Keratinocyte (primary cell): ENCODE measurements around the gene ZIC2. TPM values are rescaled to one million over a fixed set of nuclear protein-coding genes. Genes with fewer than 3 reads are reported as not detected.

Source experiments
- DNase-seq: peaks from one replicate; pipeline ENCODE4 v3.0.0-alpha.2; 2011; ENCODE audit warnings: low read depth, missing footprints, low spot score
- FAIRE-seq: peaks from 2 replicates; lab custom pipeline; 2011; peaks lifted over from hg19 to GRCh38; lab: Jason Lieb, UNC
- H2AFZ ChIP-seq: 2 replicates; pipeline ENCODE4 v1.6.0; 2012; ENCODE audit warnings: low read length, control low read depth, inconsistent platforms; ENCODE audit not compliant: control insufficient read depth
- H3K27ac ChIP-seq: 2 replicates; pipeline ENCODE4 v1.5.1; 2011; ENCODE audit warnings: low read length; ENCODE audit not compliant: control insufficient read depth, insufficient read depth
- H3K27me3 ChIP-seq: 3 replicates; pipeline ENCODE4 v1.6.0; 2011; ENCODE audit warnings: low read length; ENCODE audit not compliant: control insufficient read depth, insufficient read depth; ENCODE audit errors: extremely low read depth
- H3K36me3 ChIP-seq, 2 experiments: 2 replicates in 1 of 2; 3 replicates in 1 of 2; pipeline ENCODE4 v1.5.1; 2011; ENCODE audit warnings: low read length in 2 of 2, mild to moderate bottlenecking in 1 of 2; ENCODE audit not compliant: control insufficient read depth in 2 of 2, insufficient read depth in 2 of 2; ENCODE audit errors: extremely low read depth in 1 of 2
- H3K4me1 ChIP-seq: 3 replicates; pipeline ENCODE4 v1.5.1; 2011; ENCODE audit warnings: low read length; ENCODE audit not compliant: control insufficient read depth, insufficient read depth; ENCODE audit errors: extremely low read depth
- H3K4me2 ChIP-seq: 3 replicates; pipeline ENCODE4 v1.6.0; 2011; ENCODE audit warnings: low read depth, low read length; ENCODE audit not compliant: control insufficient read depth, insufficient read depth; ENCODE audit errors: extremely low read depth
- H3K4me3 ChIP-seq, 3 experiments: fragments of 200-600 bp in 1 of 3; sonication (generic) in 1 of 3; 2 replicates in 2 of 3; 3 replicates in 1 of 3; pipeline ENCODE4 v1.5.1; 2011 to 2016; ENCODE audit warnings: low read length in 3 of 3, mild to moderate bottlenecking in 3 of 3, control low read depth in 2 of 3, inconsistent platforms in 1 of 3, low read depth in 1 of 3, mixed read lengths in 1 of 3, mixed run types in 1 of 3, moderate library complexity in 1 of 3; ENCODE audit not compliant: control insufficient read depth in 2 of 3, insufficient read depth in 2 of 3; ENCODE audit errors: extremely low read depth in 1 of 3
- H3K79me2 ChIP-seq: 2 replicates; pipeline ENCODE4 v1.6.0; 2012; ENCODE audit warnings: low read length; ENCODE audit not compliant: control insufficient read depth, insufficient read depth
- H3K9ac ChIP-seq: 3 replicates; pipeline ENCODE4 v1.6.0; 2011; ENCODE audit warnings: low read length; ENCODE audit not compliant: control insufficient read depth, insufficient read depth; ENCODE audit errors: extremely low read depth
- H3K9me1 ChIP-seq: 3 replicates; pipeline ENCODE4 v1.6.0; 2011; ENCODE audit warnings: low read length; ENCODE audit not compliant: control insufficient read depth, insufficient read depth; ENCODE audit errors: extremely low read depth
- H3K9me3 ChIP-seq: 2 replicates; pipeline ENCODE4 v1.5.1; 2012; ENCODE audit warnings: low read depth, low read length; ENCODE audit not compliant: control insufficient read depth
- H4K20me1 ChIP-seq: 3 replicates; pipeline ENCODE4 v1.6.0; 2011; ENCODE audit warnings: low read length; ENCODE audit not compliant: control insufficient read depth, insufficient read depth; ENCODE audit errors: extremely low read depth
- EZH2 ChIP-seq: IDR thresholded peaks from one replicate; pipeline ENCODE4 v1.6.1; 2012; ENCODE audit warnings: inconsistent platforms, mild to moderate bottlenecking, low read length, moderate library complexity
- dilution Hi-C: fragments of 300-500 bp; cut with MboI; formaldehyde crosslinking; loops from one replicate; pipeline ENCODE4 v1.7.0; 2020; ENCODE audit warnings: low sequenced_read_pairs; ENCODE audit not compliant: extremely low pct_ligation_motif_present
- polyA plus RNA-seq, 5 experiments: library from polyadenylated mRNA; depleted of rRNA in 3 of 5; stranded (reverse) in 3 of 5; stranded (forward) in 1 of 5; unstranded in 1 of 5; fragments of >200 nt; gene quantifications; 1 replicate in 1 of 5; 2 replicates in 3 of 5; 3 replicates in 1 of 5; pipeline versions ENCODE4 v1.2.1 to v1.2.3, GENCODE V29; 2011 to 2012; ENCODE audit warnings: missing spikeins in 2 of 5, low read depth in 1 of 5, low replicate concordance in 1 of 5
- TF ChIP-seq, protein P1 (sequence below), 3 experiments: IDR thresholded peaks in 1 of 3; conservative IDR thresholded peaks in 1 of 3; optimal IDR thresholded peaks in 1 of 3; 2 replicates in 2 of 3; 3 replicates in 1 of 3; pipeline versions ENCODE3 to v1.5.1; 2011; ENCODE audit warnings: low read length in 3 of 3, mild to moderate bottlenecking in 3 of 3, moderate library complexity in 2 of 3, control low read depth in 1 of 3, inconsistent platforms in 1 of 3; ENCODE audit not compliant: insufficient read depth in 2 of 3; ENCODE audit errors: extremely low read depth in 1 of 3

ZIC2 gene
- polyA plus RNA-seq, 1 donor (not counting 4 experiments of a cell fraction or from before 2014, with no cell fraction given), result not detected

DNA sequence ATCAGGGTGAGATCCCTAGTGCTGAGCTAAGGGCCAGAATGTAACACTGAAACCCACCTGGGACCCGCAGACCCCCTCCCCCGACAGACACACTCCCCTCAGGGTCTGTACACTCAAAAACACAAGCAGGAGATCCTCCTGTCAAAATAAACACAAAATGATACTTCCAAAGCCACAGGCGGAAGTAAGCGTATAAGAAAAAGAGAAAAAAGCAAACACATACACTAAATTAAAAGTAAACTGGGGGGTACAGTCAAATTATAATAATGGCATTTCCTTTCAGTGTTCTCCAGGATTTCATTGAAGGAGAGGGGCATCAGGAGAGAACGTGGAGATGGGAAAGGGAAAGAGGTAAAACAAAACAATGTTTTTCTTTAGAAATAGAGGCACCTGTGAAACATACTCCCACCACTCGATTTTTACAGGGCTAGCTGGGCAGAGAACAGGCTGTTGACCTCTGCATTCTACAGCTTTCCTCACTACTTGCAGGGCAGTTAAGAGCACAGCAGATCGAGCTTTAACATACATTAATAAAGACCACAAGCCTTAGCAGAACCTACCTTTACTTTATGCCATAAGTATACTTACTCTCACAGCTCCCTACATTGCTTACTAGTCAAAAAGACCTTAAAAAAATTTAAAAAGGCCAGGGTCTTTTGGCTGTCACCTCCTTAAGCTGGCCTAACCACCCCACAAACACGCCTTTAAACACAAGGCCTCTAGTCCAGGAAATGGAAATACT lies 15.3 kb upstream of the ZIC2 start:
- Histone ChIP-seq H3K9ac (no peak overlapping the region), H3K4me1 (peaks cover 2% of the 10 kb centered on the region), H3K36me3 (no peaks in the 10 kb centered on the region), H3K79me2 (no peaks in the 10 kb centered on the region), H2AFZ (no peak overlapping the region), H3K27ac (no peak overlapping the region), H3K9me1 (no peaks in the 10 kb centered on the region), H3K27me3 (peaks cover 81% of the 10 kb centered on the region), H4K20me1 (no peaks in the 10 kb centered on the region), H3K4me2 (no peak overlapping the region), H3K9me3 (no peaks in the 10 kb centered on the region), H3K4me3 (no peak overlapping the region)
- no peak for DNase-seq
- dilution Hi-C loops, result no loop called here
- FAIRE-seq, result no peak
- TF ChIP-seq, protein P1, sequence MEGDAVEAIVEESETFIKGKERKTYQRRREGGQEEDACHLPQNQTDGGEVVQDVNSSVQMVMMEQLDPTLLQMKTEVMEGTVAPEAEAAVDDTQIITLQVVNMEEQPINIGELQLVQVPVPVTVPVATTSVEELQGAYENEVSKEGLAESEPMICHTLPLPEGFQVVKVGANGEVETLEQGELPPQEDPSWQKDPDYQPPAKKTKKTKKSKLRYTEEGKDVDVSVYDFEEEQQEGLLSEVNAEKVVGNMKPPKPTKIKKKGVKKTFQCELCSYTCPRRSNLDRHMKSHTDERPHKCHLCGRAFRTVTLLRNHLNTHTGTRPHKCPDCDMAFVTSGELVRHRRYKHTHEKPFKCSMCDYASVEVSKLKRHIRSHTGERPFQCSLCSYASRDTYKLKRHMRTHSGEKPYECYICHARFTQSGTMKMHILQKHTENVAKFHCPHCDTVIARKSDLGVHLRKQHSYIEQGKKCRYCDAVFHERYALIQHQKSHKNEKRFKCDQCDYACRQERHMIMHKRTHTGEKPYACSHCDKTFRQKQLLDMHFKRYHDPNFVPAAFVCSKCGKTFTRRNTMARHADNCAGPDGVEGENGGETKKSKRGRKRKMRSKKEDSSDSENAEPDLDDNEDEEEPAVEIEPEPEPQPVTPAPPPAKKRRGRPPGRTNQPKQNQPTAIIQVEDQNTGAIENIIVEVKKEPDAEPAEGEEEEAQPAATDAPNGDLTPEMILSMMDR (optimal IDR thresholded peaks at IDR 0.05 in 1 of 3, IDR thresholded peaks at IDR 0.05 in 1 of 3, conservative IDR thresholded peaks at IDR 0.05 in 1 of 3; ENCODE audit: extremely low read depth in 1 of 3, insufficient read depth in 2 of 3, low read length in 3 of 3), result no peak
- no peak for TF ChIP-seq EZH2

DNA sequence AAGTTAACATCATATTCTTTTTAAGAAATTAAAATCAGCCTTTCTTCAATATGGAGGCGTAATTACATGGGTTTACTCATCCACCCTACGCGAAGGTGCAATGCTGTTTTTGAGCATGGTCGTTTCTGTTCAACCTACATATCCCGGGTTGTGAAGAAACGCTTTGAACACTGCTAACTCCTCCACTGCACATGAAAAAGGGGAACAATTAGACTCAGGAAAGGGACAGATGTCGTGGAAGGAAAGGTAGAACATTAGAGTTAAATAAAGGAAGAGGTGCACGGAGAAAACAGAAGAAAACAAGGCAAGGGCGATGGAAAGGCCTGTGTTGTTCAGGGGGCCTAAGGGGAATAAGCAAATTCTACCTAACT lies 14.1 kb upstream of the ZIC2 start:
- DNase-seq, result no peak
- FAIRE-seq, result no peak
- H3K4me1 ChIP-seq, result peaks cover 2% of the 10 kb centered on the region
- no peaks in the 10 kb centered on the region for H3K79me2 ChIP-seq
- H3K9me3 ChIP-seq, result peaks cover 4% of the 10 kb centered on the region
- H2AFZ ChIP-seq, result no peak overlapping the region
- H4K20me1 ChIP-seq, result peaks cover 5% of the 10 kb centered on the region
- no peaks in the 10 kb centered on the region for H3K9me1 ChIP-seq
- H3K4me2 ChIP-seq, result no peak overlapping the region
- H3K9ac ChIP-seq, result no peak overlapping the region
- dilution Hi-C loops, result no loop called here
- H3K4me3 ChIP-seq, result no peak overlapping the region
- H3K27me3 ChIP-seq, result peaks cover 85% of the 10 kb centered on the region
- TF ChIP-seq, protein P1 (optimal IDR thresholded peaks at IDR 0.05 in 1 of 3, IDR thresholded peaks at IDR 0.05 in 1 of 3, conservative IDR thresholded peaks at IDR 0.05 in 1 of 3; ENCODE audit: extremely low read depth in 1 of 3, insufficient read depth in 2 of 3, low read length in 3 of 3), result no peak
- no peak for TF ChIP-seq EZH2
- H3K27ac ChIP-seq, result no peak overlapping the region
- H3K36me3 ChIP-seq, result no peaks in the 10 kb centered on the region
